GM21619 (cell line): Measurements from ENCODE around the gene SUPT4H1.

Experiments used
- ATAC-seq: cut with Tn5 transposase; IDR thresholded peaks from one replicate; pipeline ENCODE4 v1.9.1; 2021; ENCODE audit not compliant: unreplicated experiment

The SUPT4H1 gene

GRCh38 chr17:58330997-58331814 is 20.8 kb downstream of the SUPT4H1 start:
- no peak for ATAC-seq

- ATAC-seq = no peak
Observed at GRCh38 chr17:58330538-58330996, 21.4 kb downstream of the SUPT4H1 start.

GRCh38 chr17:58329810-58330537 is 22.0 kb downstream of the SUPT4H1 start:
- ATAC-seq = peak; percentile 1

- peak; percentile 37 for ATAC-seq
Observed at GRCh38 chr17:58329035-58329809, 22.8 kb downstream of the SUPT4H1 start.

- peak; percentile 1 for ATAC-seq
Observed at GRCh38 chr17:58328195-58329034, 23.6 kb downstream of the SUPT4H1 start, which contains the start of gene TSPOAP1. Gene TSPOAP1 (minus strand): TSS chr17:58328795. CDS start chr17:58327920, 875 bp downstream.

- no peak for ATAC-seq
Observed at GRCh38 chr17:58327363-58328194, 24.4 kb downstream of the SUPT4H1 start.

GRCh38 chr17:58326609-58327362 is 25.2 kb downstream of the SUPT4H1 start:
- ATAC-seq = no peak

- ATAC-seq = no peak
Observed at GRCh38 chr17:58325976-58326468, 26.0 kb downstream of the SUPT4H1 start.

GRCh38 chr17:58325289-58325726 is 26.7 kb downstream of the SUPT4H1 start:
- ATAC-seq = no peak

GRCh38 chr17:58324409-58325288 is 27.4 kb downstream of the SUPT4H1 start:
- no peak for ATAC-seq

- no peak for ATAC-seq
Observed at GRCh38 chr17:58324056-58324408, 28.0 kb downstream of the SUPT4H1 start.

GRCh38 chr17:58323366-58324055 is 28.5 kb downstream of the SUPT4H1 start:
- ATAC-seq = no peak

- ATAC-seq = no peak
Observed at GRCh38 chr17:58322581-58323185, 29.3 kb downstream of the SUPT4H1 start.

GRCh38 chr17:58321571-58322525 is 30.2 kb downstream of the SUPT4H1 start:
- ATAC-seq = no peak

GRCh38 chr17:58320570-58321323 is 31.3 kb downstream of the SUPT4H1 start:
- ATAC-seq = no peak
